NCI-H510A (cell line): ENCODE results near the gene ADAMTSL2.

ENCODE experiments used
- DNase-seq: peaks from one replicate; lab custom pipeline; 2025; lab: John Stamatoyannopoulos, UW

Gene ADAMTSL2

DNA sequence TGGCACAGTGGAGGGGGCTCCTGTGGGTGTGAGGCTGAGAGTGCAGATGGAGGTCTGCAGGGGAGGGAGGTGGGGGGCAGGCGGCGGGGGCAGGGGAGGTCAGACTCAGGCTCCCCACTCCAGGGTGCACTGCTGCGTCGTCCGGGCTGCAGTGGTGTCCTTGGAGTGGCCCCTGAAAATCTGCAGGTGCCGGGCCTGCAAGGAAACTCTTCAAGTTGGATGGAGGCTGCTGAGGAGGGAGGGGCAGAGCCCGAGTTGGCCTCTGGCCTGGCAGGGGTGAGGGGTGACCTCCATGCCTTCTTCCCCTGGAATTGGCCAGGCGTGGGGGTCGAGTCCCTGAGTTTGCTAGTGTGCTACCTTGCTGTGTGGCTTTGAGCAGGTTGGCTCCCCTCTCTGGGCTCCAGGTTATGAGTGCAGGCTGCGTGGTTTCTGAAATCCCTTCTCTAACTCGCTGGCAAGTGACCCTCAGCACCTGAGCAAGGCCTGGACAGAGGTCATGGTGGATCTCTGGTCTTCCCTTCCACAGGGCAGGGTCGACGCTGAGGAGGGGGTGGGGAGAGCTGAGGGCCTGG is 888 bp downstream of the ADAMTSL2 start:
- no peak for DNase-seq

DNA sequence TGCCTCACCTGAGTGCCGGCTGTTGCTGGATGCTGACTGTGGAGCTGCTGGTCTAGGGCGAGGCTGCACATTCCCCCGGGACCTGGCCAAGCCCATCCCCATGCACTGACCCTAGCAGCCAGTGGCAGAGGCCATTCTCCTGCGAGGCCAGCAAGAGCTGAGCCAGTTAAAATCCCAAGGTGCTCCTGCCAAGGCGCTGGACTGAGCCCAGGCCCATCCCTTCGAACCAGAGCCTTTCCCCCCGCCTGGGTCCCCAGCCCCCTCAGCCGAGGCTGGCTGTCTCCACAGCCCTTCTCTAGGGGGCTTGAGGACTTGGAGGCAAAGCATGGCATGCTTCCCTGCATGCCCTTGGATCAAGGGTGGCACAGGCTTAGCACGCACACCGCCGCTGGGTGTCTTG is 1.6 kb downstream of the ADAMTSL2 start:
- DNase-seq: no peak

DNA sequence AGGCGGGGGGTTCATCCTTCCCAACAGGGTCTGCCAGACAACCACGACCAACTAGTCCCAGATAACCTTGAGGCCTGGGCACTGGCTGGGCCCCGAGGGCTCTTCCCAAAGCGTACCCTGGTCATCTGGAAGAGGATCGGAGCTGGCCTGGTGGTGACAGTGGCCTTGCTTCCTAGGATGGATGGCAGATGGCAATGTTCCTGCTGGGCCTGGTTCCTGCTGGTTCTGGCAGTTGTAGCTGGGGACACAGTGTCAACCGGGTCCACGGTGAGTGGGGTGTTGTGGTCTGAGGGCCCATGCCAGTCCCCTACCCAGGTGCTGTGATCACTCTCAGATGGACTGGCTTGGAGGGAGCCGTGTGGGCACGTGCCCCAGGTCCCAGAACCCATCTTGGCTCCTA is 2.0 kb downstream of the ADAMTSL2 start:
- no peak for DNase-seq

DNA sequence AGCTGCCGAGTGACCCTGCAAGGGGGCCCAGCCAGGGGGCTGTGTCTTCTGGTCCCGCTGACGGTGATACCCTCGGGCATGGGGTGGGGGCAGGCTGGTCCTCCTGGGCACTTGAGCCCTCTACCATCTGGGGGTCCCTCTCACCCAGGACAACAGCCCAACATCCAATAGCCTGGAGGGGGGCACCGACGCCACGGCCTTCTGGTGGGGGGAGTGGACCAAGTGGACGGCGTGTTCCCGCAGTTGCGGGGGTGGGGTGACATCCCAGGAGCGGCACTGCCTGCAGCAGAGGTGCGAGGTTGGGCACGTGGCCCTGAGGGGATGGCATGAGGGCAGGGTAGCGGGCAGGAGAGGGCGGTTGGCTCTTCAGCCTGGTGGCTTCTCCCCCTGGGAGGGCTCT is 2.8 kb downstream of the ADAMTSL2 start:
- no peak for DNase-seq

DNA sequence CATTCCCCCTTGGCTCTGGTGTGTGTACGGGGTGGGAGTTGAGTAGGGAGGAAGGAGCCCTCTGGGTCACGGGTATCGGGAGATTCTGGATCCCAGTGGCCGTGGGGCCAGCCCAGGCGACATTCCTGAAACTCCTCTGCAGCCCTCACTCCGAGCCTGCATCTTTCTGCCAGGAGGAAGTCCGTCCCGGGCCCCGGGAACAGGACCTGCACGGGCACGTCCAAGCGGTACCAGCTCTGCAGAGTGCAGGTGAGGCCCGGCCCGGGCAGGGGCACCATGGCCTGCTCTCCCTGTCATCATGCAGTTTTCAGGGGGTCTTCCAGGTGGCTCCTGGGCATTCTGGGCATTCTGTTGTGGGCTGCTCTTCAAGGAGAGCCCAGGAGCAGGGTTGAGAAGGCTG is 3.7 kb downstream of the ADAMTSL2 start:
- DNase-seq: no peak

DNA sequence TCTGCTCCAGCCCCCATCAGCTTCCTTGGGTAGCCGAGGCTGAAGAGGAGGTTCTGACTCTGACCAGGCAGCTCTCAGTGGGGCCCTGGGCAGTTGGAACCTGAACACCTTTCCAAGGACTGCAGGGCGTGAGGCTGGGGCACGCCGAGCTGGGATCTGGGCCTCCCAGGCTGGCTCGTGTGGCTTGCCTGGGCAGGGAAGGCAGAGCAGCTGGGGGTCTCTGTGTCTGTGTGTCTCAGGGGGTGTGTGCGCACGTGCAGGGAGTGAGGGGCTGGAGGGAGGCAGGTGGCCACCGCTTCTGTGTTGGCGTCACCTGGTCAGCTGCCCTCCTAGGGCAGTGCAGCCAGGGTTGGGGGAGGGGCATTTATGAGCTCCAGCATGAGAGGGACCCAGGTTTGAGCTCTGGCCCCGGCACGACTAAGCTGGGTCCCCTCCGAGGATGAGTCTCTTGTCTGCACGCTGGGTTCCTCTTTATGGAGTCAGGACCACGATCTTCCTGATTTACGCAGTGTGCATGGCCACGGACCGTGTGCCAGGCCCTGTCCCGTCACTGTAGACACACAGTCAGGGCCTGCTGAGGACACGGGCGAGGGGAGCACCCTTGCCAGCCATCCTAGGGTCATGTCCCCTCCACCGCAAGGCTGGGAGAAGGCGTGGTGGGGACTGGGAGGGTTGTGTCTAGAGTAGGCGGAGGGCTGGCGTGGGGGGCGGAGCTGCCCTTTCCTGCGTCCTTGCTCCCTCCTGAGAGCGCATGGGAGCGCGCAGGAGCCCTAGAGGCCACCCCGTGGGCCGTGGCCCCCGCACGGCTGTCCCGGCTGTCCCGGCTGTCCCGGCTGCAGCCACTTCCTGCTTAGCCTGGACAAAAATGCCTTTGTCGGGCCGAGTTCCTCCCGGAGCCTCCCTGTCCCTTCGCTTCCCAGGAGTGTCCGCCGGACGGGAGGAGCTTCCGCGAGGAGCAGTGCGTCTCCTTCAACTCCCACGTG is 4.6 kb downstream of the ADAMTSL2 start:
- no peak for DNase-seq

DNA sequence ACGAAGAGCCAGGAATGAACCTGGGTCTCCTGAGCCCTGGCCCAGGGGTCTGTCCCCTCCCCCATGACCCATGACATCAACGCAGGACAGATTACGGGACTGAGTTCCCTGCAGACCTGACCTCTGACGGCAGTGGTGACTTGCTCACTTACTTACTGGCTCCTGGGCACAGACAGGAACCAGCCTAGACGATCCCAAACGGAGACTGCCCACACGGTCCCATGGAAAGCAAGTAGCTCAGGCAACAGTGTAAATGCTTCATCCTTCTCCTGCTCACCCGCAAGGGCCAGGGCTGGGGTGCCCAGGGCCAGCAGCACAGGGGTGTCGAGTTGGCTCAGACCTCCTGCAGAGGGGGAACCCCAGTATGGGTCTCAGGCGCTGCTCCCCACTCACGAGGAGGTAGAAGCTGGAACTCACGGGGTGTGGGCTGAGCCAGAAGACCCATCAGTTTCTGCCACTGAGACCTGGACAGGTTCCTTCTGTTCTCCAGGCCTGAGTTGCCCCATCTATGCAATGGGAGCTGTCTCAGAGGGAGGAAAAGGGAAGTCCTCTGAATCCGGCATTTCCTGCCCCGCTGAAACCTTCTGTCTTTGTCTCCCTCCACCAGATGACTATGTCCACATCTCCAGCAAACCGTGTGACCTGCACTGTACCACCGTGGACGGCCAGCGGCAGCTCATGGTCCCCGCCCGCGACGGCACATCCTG is 5.6 kb downstream of the ADAMTSL2 start:
- DNase-seq: no peak

DNA sequence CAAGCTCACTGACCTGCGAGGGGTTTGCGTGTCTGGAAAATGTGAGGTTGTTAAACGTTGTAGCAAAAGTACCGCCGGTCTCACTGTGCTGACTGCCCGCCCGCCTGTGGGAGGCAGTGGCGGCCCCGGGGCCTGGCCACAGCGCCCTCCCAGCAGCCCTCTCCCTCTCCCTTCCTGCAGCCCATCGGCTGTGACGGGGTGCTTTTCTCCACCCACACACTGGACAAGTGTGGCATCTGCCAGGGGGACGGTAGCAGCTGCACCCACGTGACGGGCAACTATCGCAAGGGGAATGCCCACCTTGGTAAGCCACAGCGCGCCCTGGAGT is 6.2 kb downstream of the ADAMTSL2 start:
- no peak for DNase-seq

DNA sequence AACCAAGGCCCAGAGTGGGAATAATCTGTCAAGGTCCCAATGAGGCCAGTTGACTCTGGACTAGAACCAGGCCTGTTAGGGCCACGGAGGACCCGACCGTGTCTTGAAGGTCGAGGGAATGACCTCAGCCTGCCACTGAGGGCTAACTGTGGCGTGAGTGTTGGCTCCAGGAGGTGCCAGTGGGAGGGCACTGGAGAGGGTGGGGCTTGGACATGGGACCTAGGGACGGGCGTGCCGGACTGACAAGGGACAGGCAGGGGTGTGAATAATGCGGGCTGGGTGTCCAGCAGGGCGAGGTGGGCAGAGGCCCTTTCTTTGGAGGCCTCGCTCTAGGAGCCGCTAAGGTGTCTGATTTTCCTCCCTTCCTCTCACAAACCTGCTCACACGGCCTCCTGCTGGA is 7.5 kb downstream of the ADAMTSL2 start:
- DNase-seq: no peak

DNA sequence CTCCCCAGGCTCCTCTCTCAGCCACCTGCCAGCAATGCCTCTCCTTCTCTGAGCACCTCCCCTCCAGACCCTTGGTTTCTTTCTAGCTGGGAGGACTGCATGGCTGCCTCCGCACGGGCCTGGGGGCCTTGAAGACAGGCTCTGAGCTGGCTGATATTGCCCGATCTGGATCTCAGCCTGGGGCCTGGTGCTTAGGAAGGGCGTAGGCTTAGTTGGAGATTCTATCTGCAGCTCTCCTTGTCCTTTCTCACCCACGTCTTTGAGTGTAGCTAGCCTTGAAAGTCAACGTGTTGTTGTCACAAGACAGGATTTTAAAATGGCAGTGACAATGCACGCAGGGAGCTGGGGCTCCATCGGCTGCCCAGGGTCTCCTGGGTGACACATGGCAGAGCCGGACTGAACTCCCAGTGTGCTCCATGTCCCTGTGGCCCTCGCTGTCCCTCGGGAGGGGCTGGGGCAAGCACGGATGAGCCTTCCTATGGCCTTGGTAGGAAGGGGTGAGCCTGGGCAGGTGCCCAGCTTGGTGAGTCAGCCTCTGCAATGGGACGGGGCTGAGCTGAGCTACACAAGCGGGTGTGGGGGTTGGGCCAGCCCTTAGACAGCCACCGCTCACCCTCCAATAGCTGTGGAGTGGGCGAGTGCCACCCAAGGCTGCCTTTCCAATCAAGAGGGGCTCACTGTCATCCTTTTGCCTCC is 9.4 kb downstream of the ADAMTSL2 start:
- DNase-seq: no peak

DNA sequence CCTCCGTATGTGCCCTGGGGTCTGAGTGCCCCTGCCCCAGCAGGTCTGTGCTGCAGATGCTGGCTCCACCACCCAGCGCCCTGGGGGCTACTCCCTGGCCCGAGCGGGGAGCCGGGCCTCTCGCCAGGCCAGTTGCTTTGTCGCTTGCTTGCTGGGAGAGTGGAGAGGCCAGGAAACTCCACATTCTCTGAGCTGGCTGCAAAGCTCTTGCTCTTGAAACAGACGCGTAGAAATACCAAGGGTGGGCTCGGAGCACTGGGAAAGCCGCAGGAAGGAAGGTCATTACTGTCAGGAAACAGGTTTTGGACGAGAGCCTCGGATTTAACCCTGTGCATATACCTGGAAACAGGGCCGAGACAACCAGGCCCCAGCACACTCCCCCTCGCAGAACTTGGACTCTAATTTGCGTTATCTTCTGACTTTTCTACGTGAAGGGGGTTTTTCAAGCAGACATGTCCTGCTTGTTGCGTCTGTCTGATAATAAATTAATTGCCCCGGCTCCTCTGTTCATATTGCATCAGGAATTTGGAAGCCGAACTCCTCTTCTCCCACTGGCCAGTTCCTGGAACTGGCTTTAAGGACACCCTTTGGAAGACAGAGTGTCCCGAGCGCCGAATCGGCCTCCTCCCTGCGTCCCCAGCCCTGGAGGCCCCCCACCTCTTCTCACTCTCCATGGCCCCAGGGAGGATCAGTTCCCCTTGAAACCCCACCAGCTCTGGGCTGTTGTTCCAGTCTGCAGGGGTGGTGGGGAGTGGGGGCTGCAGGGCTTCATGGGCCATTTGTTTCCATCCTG is 11.2 kb downstream of the ADAMTSL2 start:
- no peak for DNase-seq

DNA sequence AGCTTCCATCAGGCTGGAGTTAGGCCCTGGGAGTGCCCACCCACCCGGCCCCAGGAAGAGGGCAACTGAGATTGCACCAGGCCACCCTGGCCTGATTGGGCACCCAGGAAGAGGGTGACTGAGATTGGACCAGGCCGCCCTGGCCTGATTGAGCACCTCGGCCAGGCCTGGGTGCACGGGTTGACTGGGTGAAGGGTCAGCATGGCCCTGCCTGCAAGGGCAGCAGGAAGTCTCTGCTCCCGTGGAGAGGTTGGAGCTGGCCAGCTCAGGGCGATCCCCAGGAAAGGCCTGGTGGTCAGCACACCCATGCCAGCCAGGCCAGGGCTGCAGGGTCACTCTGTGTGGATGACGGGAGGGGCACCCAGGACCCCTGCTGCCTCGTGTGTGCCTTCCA is 11.8 kb downstream of the ADAMTSL2 start:
- DNase-seq: no peak

DNA sequence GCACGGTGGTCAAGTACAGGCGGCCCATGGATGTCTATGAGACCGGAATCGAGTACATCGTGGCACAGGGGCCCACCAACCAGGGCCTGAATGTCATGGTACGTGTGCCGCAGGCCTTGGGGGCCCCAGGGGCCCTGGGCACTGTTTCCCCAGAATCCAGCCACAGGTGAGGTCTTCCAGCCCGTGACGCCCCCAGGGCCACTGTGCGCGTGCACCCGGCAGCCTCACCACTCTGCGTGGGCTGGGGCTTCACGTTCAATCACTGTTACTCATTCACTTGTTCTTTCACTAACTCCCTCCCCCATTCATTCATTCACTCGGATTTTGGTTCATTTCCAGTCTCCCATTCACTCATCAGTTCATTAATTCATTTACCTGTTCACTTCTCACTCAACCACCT is 12.6 kb downstream of the ADAMTSL2 start:
- no peak for DNase-seq

DNA sequence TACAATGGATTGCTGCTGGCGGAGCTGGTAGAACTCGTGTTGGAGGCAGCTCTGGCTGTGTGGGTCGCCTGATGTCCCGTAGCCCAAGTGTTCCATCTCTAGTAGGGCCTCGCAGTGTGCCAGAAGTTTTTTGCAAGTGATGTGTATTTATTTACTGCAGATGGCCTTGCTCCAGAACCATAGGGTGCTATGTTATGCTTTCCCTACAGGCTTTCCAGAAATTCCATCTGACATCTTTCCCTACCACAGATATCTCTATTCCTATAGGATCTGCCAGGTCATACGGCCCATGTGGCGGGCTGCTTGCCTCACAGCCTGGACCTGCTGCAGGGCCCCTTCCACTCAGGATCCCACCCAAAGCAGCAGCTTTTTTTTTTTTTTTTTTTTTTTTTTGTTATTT is 16.9 kb downstream of the ADAMTSL2 start:
- no peak for DNase-seq

DNA sequence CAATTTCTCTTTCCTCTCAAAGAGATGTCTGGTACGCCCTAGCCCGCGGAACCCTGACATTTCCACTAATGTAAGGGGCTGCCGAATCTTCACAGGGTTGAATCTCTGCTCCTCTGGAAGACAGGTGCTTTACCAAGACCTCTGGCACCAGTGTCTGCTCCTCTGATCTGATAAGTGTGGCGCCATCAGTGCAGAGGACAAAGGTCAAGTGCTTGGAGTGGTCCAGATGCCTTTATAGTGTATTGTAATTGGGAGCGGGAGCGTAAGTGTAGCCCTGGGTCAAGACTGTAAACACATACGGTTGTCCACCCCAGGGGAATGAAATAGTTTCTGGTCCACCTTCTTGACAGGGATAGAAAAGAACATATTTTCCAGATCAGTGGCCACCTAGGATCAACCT is 17.7 kb downstream of the ADAMTSL2 start:
- no peak for DNase-seq

DNA sequence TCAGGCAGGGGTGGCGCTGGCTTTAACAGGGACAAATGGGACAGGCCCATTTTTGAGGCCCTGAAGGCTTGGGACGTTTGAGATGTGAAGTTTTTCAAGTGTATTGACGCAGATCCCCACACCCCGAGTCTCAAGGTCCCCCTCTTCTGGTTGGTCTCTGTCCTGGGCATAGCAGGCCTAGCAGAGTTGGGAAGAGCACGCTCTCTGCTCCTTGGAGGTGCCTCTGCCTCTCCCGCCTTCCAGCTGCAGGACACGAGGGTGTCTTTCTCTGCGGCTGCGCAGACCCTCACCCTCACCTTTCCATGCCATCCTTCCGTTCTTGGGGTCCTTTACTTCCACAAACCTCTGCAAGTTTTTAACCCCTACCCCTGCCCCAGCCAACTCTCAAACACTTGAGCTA is 18.6 kb downstream of the ADAMTSL2 start:
- no peak for DNase-seq

DNA sequence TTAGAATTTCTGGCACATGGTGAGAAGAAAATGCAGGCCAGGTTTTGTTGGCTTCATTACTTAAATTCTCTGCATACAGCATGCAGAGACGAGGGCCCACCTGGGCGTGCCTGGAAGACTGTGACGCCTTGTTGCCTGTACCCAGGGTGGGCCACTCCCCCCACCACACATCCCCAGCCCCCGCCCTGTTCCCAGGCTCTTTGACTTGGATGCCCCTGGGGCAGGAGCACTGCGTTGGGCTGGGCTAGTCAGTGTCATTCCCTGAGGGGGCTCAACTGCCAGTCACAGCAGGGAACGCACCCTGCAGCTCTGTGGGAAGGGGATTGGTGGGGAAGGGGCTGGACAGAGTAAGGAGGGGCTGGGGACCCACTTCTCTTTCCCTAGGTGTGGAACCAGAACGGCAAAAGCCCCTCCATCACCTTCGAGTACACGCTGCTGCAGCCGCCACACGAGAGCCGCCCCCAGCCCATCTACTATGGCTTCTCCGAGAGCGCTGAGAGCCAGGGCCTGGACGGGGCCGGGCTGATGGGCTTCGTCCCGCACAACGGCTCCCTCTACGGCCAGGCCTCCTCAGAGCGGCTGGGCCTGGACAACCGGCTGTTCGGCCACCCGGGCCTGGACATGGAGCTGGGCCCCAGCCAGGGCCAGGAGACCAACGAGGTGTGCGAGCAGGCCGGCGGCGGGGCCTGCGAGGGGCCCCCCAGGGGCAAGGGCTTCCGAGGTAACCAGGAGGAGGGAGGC is 19.6 kb downstream of the ADAMTSL2 start:
- DNase-seq: no peak

DNA sequence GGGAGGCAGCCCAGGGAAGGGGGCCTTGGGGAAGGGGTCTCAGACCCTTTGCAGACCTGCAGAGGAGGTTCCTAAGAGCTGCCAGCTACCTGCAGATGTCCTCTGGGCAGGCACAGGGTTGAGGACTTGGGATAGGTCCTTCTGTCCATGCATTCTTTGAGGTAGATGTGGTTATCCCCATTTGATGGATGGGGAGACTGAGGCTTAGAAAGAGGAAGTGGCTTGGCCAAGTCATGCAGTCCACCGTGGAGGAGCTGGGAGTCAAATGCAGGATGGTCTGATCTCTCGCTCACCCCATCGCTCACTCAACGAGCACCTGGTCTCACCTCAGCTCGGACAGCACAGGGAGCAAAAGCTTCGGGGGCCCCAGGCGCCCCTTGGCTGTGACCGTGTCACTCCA is 20.2 kb downstream of the ADAMTSL2 start:
- DNase-seq: no peak

DNA sequence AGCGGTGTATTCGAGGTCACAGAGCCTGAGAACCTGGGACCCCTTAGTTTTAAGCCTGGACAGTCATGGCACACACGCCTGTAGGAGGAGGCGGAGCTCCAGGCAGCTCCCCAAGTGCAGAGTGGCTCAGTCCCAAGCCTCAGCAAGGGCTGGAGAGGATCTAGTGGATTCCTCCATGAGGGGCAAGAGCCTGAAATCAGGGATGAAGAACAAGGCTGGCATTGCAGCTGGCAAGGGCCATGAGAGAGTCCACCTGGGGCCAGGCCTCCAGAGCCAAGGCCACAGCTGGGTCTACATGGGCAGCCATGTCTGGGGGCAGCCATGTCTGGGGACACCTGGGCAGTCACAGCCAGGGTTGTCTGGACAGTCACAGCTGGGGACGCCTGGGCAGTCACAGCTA is 21.9 kb downstream of the ADAMTSL2 start:
- DNase-seq: no peak

DNA sequence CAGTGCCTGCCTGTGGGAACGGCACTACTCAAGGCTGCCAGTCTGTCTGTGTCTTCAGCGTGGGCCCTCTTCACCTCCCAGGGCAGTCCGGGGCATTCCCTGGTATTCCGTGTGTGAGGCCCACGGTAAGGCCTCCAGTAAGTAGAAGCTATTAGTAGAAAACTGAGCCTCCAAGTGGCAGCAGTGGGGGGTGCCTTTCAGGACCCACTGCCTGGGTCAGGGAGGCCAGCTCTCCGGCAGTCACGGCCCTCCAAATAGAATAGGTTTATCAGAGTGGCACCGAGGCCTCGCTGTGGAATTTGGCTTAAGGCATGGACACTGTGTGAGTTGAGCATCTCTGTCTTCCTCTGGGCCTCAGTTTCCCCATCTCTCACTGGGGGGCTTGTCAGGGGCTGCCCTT is 23.1 kb downstream of the ADAMTSL2 start:
- DNase-seq: no peak
